ENCODE measurements around the gene PRPSAP1. TPM values are rescaled to one million over a fixed set of nuclear protein-coding genes. Genes with fewer than 3 reads are reported as not detected.
A peak's percentile ranks its signal among the peaks of the same experiment; 100 is the strongest.

The PRPSAP1 gene
- total RNA-seq, 1 experiment from 2014 or later = 77.5 TPM

DNA sequence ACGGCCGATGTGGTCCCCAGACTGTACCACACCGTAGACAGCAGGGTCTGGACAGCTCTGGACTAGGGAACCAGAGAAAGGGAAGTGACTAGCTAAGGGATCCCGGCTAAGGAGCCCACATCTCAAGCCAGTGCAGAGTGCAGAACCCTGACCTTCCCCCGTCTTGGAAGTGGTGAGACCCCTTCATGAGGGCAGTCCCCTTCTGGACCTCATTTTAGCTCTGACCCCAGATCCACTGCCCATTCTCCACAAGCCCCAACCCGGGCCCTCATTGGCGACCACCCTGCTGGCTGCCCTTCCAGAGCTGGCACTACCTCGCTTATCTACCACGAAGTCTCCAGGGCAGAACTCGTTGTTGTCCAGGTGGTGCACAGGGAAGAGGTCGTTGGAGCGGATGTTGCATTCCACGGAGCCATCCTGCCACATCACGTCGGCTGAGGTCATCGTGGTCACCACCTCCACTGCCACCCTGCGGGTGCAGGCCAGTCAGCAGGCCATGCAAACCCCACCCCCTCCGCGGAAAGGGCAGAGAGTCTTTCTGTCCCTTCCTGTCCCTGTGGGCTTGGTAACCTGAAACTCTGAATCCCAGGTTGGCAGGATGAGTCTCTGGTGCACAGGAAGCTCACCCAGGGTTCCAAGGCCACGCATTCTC is 44.9 kb upstream of the PRPSAP1 start:
- no TSS peak for BruUV-seq (replicated peaks)
- ChIA-PET POLR2A (ENCODE audit: low non-redundant PET) (no interaction called here), CTCF (interaction anchor here (0.7 to 1.9 kb wide), 6 partner anchors 9 to 109 kb away, joined by 3 to 9 read pairs (median 4); no protein-coding TSS in a partner anchor)
- Histone ChIP-seq H3K27me3 (replicated peaks; ENCODE audit: insufficient read depth, low read depth, low read length, poor library complexity) (no peaks in the 10 kb centered on the region), H3K4me3 (ENCODE audit: low read depth, low read length, poor library complexity, severe bottlenecking) (no peak overlapping the region), H3K4me1 (ENCODE audit: insufficient read depth, low read length, poor library complexity, severe bottlenecking) (no peaks in the 10 kb centered on the region), H3K36me3 (ENCODE audit: insufficient read depth, low read length, poor library complexity, severe bottlenecking) (peaks cover 71% of the 10 kb centered on the region), H3K27ac (ENCODE audit: low read depth, low read length, poor library complexity, severe bottlenecking) (no peak overlapping the region), H3K9me3 (ENCODE audit: low read depth, low read length, poor library complexity, severe bottlenecking) (no peaks in the 10 kb centered on the region)
- no peak for DNase-seq (ENCODE audit: low spot score)
- intact Hi-C loops (cut with micrococcal nuclease; ENCODE audit: unreplicated experiment) = no loop called here
- TF ChIP-seq EZH2 (IDR thresholded peaks at IDR 0.05; ENCODE audit: borderline replicate concordance, low read depth, low read length, poor library complexity, severe bottlenecking) = no peak
- TF ChIP-seq, protein P1, sequence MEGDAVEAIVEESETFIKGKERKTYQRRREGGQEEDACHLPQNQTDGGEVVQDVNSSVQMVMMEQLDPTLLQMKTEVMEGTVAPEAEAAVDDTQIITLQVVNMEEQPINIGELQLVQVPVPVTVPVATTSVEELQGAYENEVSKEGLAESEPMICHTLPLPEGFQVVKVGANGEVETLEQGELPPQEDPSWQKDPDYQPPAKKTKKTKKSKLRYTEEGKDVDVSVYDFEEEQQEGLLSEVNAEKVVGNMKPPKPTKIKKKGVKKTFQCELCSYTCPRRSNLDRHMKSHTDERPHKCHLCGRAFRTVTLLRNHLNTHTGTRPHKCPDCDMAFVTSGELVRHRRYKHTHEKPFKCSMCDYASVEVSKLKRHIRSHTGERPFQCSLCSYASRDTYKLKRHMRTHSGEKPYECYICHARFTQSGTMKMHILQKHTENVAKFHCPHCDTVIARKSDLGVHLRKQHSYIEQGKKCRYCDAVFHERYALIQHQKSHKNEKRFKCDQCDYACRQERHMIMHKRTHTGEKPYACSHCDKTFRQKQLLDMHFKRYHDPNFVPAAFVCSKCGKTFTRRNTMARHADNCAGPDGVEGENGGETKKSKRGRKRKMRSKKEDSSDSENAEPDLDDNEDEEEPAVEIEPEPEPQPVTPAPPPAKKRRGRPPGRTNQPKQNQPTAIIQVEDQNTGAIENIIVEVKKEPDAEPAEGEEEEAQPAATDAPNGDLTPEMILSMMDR (conservative IDR thresholded peaks at IDR 0.05; ENCODE audit: low read depth, low read length) = no peak

DNA sequence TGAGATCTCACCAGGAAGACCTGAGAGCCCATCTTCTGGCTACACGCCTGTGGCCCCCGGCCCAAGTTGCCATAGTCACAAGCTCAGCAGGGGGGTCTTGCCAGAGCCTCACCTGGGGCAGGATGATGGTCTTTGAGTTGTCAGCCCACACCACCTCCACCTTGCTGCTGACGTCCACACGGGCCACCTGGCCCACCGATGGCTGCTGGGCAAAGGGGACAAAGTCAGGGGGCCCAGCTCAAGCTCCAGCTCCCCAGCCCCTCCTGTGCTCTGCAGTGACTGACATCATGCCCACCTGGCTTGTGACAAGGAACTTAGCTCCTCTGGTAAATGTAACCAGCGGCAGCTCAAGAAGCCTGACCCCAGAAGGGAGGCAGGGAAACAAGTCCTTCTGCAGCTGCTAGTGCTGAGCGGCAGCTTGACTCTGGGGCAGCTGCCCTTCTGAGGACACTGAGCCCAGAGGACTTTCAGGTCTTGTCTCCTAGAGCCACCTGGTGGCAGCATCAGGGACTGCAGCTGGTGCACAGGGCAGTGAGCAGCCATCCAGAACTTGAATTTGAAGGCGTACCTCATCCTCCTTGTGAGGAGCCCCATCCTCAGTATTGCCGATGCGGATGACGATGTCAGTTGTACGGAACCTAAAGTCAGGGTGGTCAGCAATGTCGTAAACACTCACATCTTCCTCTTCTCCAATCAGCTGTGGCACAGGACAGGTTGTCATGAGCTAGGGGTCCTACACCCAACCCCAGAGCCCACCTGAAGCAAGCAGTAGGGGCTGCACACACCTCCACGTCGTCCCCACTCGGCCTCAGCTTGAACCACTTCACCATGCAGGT is 44.2 kb upstream of the PRPSAP1 start:
- ChIA-PET CTCF (interaction anchor here (0.6 to 1.9 kb wide), 7 partner anchors 8 to 109 kb away, joined by 3 to 9 read pairs (median 5); no protein-coding TSS in a partner anchor), POLR2A (ENCODE audit: low non-redundant PET) (no interaction called here)
- no peak for TF ChIP-seq EZH2 (IDR thresholded peaks at IDR 0.05; ENCODE audit: borderline replicate concordance, low read depth, low read length, poor library complexity, severe bottlenecking)
- TF ChIP-seq, protein P1 (conservative IDR thresholded peaks at IDR 0.05; ENCODE audit: low read depth, low read length) = peak; percentile 96
- no peaks in the 10 kb centered on the region for H3K9me3 ChIP-seq (ENCODE audit: low read depth, low read length, poor library complexity, severe bottlenecking)
- H3K4me3 ChIP-seq (ENCODE audit: low read depth, low read length, poor library complexity, severe bottlenecking) = no peak overlapping the region
- no TSS peak for BruUV-seq (replicated peaks)
- no peaks in the 10 kb centered on the region for H3K4me1 ChIP-seq (ENCODE audit: insufficient read depth, low read length, poor library complexity, severe bottlenecking)
- DNase-seq (ENCODE audit: low spot score) = peak; percentile 87
- no peaks in the 10 kb centered on the region for H3K27me3 ChIP-seq (replicated peaks; ENCODE audit: insufficient read depth, low read depth, low read length, poor library complexity)
- no peak overlapping the region for H3K27ac ChIP-seq (ENCODE audit: low read depth, low read length, poor library complexity, severe bottlenecking)
- intact Hi-C loops (cut with micrococcal nuclease; ENCODE audit: unreplicated experiment) = no loop called here
- peaks cover 70% of the 10 kb centered on the region for H3K36me3 ChIP-seq (ENCODE audit: insufficient read depth, low read length, poor library complexity, severe bottlenecking)

DNA sequence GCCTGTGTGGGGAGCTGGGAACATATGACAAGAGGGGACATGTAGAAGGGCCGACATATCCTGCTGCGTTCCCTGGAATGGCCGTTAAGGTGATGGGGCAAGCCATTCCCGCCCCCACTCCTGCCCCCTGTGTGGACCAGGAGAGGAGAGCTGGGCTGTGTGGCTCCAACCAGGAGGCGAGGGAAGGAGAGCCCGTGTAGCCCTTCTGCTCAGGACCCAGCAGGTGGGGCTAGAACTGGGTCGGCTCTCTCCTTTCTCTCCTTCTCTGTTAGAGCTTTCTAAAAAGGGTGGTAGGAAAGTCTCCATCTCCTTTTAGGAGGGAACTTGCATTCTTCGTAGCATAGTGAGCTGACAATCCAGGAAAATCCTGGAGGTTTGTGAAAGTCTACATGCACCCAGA is 43.5 kb upstream of the PRPSAP1 start:
- CTCF ChIA-PET = interaction anchor here (0.6 to 1.9 kb wide), 2 partner anchors 17 to 93 kb away, joined by 5 to 9 read pairs; no protein-coding TSS in a partner anchor
- Histone ChIP-seq H3K27me3 (replicated peaks; ENCODE audit: insufficient read depth, low read depth, low read length, poor library complexity) (no peaks in the 10 kb centered on the region), H3K4me1 (ENCODE audit: insufficient read depth, low read length, poor library complexity, severe bottlenecking) (no peaks in the 10 kb centered on the region), H3K4me3 (ENCODE audit: low read depth, low read length, poor library complexity, severe bottlenecking) (no peak overlapping the region), H3K27ac (ENCODE audit: low read depth, low read length, poor library complexity, severe bottlenecking) (no peak overlapping the region), H3K9me3 (ENCODE audit: low read depth, low read length, poor library complexity, severe bottlenecking) (no peaks in the 10 kb centered on the region), H3K36me3 (ENCODE audit: insufficient read depth, low read length, poor library complexity, severe bottlenecking) (peaks cover 69% of the 10 kb centered on the region)
- POLR2A ChIA-PET (ENCODE audit: low non-redundant PET) = no interaction called here
- BruUV-seq (replicated peaks) = no TSS peak
- DNase-seq (ENCODE audit: low spot score) = no peak
- intact Hi-C loops (cut with micrococcal nuclease; ENCODE audit: unreplicated experiment) = no loop called here
- no peak for TF ChIP-seq EZH2 (IDR thresholded peaks at IDR 0.05; ENCODE audit: borderline replicate concordance, low read depth, low read length, poor library complexity, severe bottlenecking)
- TF ChIP-seq, protein P1 (conservative IDR thresholded peaks at IDR 0.05; ENCODE audit: low read depth, low read length) = no peak
